Stimulated activated CD8-positive, alpha-beta memory T cell treated with anti-CD3 and anti-CD28 coated beads, Interleukin-4, amount 100 ng/mL, for 4 hours (primary cell): Measurements from ENCODE around the gene CLEC17A.
"Not testable (repeated sequence)": the region's sequence is repeated elsewhere in the genome, so short reads cannot be mapped to it uniquely, and the experiment has no call there.

Source experiments
- DNase-seq, 2 donors: peaks; one replicate each; pipeline ENCODE4 v3.0.0-alpha.2; 2020; ENCODE audit warnings: low read depth in 2 of 2, low spot score in 1 of 2

CLEC17A gene

GRCh38 chr19:14577885-14578427 is 4.9 kb upstream of the CLEC17A start:
- DNase-seq, result no peak

- DNase-seq, result no peak
These were observed 2.2 kb upstream of the CLEC17A start for GRCh38 chr19:14580623-14581237.

- not testable (repeated sequence) for DNase-seq
These were observed 1.5 kb downstream of the CLEC17A start for GRCh38 chr19:14584372-14584771.

- DNase-seq, result not testable (repeated sequence)
These were observed 2.3 kb downstream of the CLEC17A start for GRCh38 chr19:14585187-14585586.

- DNase-seq, result not testable (repeated sequence)
These were observed 6.5 kb downstream of the CLEC17A start for GRCh38 chr19:14589433-14589832.

- DNase-seq, result no peak
These were observed 12.7 kb downstream of the CLEC17A start for GRCh38 chr19:14595558-14595957.

GRCh38 chr19:14599548-14600147 is 16.8 kb downstream of the CLEC17A start:
- DNase-seq, result no peak

GRCh38 chr19:14603990-14604387 is 21.1 kb downstream of the CLEC17A start:
- DNase-seq, result no peak

- DNase-seq, result no peak
These were observed 23.7 kb downstream of the CLEC17A start for GRCh38 chr19:14606627-14607026.

- DNase-seq, result no peak
These were observed 28.2 kb downstream of the CLEC17A start for GRCh38 chr19:14611051-14611450.

- DNase-seq, result not testable (repeated sequence)
These were observed 29.4 kb downstream of the CLEC17A start for GRCh38 chr19:14612242-14612641.

- DNase-seq, result no peak
These were observed 29.8 kb downstream of the CLEC17A start for GRCh38 chr19:14612657-14613056.

- not testable (repeated sequence) for DNase-seq
These were observed 30.7 kb downstream of the CLEC17A start for GRCh38 chr19:14613399-14614098.

- no peak for DNase-seq
These were observed 31.2 kb downstream of the CLEC17A start for GRCh38 chr19:14614099-14614412.

- no peak for DNase-seq
These were observed 32.7 kb downstream of the CLEC17A start for GRCh38 chr19:14615623-14616022.

- DNase-seq, result no peak
These were observed 33.5 kb downstream of the CLEC17A start for GRCh38 chr19:14616407-14616806.

GRCh38 chr19:14619404-14619803 is 36.5 kb downstream of the CLEC17A start:
- DNase-seq, result no peak

GRCh38 chr19:14624491-14624890 is 41.6 kb downstream of the CLEC17A start:
- not testable (repeated sequence) for DNase-seq

GRCh38 chr19:14629557-14629956 is 46.7 kb downstream of the CLEC17A start:
- DNase-seq, result no peak

GRCh38 chr19:14632286-14632685 is 49.4 kb downstream of the CLEC17A start:
- DNase-seq, result no peak

GRCh38 chr19:14639536-14640277 is 56.8 kb downstream of the CLEC17A start:
- DNase-seq, result no peak

- DNase-seq, result no peak
These were observed 65.6 kb downstream of the CLEC17A start for GRCh38 chr19:14648506-14648905.
